Renal pelvis (tissue), 4 donors: ENCODE measurements around the gene ZGPAT. TPM values are rescaled to one million over a fixed set of nuclear protein-coding genes. Genes with fewer than 3 reads are reported as not detected.

Experiments used
- DNase-seq: peaks from one replicate; pipeline ENCODE4 v3.0.0-alpha.2; 2013
- polyA plus RNA-seq, 3 donors: library from polyadenylated mRNA; unstranded; fragments of 120-200 nt; gene quantifications; one replicate each; pipeline ENCODE4 v1.2.1, GENCODE V29; 2013; ENCODE audit not compliant: insufficient read length in 3 of 3

ZGPAT gene
- polyA plus RNA-seq, 3 donors = 24.2 to 28.9 (median 24.8) TPM

GRCh38 chr20:63742381-63743024, 34.7 kb downstream of the ZGPAT start:
- DNase-seq = no peak

GRCh38 chr20:63743210-63743970, 35.6 kb downstream of the ZGPAT start:
- no peak for DNase-seq

- DNase-seq = no peak
These were observed 36.3 kb downstream of the ZGPAT start for GRCh38 chr20:63744158-63744557.

- DNase-seq = no peak
These were observed 37.0 kb downstream of the ZGPAT start for GRCh38 chr20:63744574-63745423.

GRCh38 chr20:63745424-63745805, 37.6 kb downstream of the ZGPAT start:
- no peak for DNase-seq

- no peak for DNase-seq
These were observed 38.3 kb downstream of the ZGPAT start for GRCh38 chr20:63745961-63746731.

- DNase-seq = no peak
These were observed 39.0 kb downstream of the ZGPAT start for GRCh38 chr20:63746751-63747315.

GRCh38 chr20:63747622-63748069, 39.8 kb downstream of the ZGPAT start:
- DNase-seq = no peak

GRCh38 chr20:63748070-63748933, 40.5 kb downstream of the ZGPAT start:
- DNase-seq = no peak

GRCh38 chr20:63748934-63749270, 41.1 kb downstream of the ZGPAT start:
- DNase-seq = no peak

- no peak for DNase-seq
These were observed 42.0 kb downstream of the ZGPAT start for GRCh38 chr20:63749597-63750508.

- no peak for DNase-seq
These were observed 43.1 kb downstream of the ZGPAT start for GRCh38 chr20:63750807-63751470.

GRCh38 chr20:63751471-63752271, 43.8 kb downstream of the ZGPAT start:
- DNase-seq = no peak

GRCh38 chr20:63752411-63753101, 44.7 kb downstream of the ZGPAT start:
- DNase-seq = no peak

GRCh38 chr20:63753381-63753780, 45.5 kb downstream of the ZGPAT start:
- DNase-seq = no peak

- DNase-seq = no peak
These were observed 46.2 kb downstream of the ZGPAT start for GRCh38 chr20:63754008-63754407.

GRCh38 chr20:63755933-63756647, 48.3 kb downstream of the ZGPAT start:
- no peak for DNase-seq
